HG02943 (cell line): ENCODE results near the gene ADPGK.
"Not testable (repeated sequence)": the region's sequence is repeated elsewhere in the genome, so short reads cannot be mapped to it uniquely, and the experiment has no call there.

ENCODE experiments used
- ATAC-seq: cut with Tn5 transposase; IDR thresholded peaks from one replicate; pipeline ENCODE4 v1.9.1; 2021; ENCODE audit warnings: mild to moderate bottlenecking, low read depth, moderate library complexity; ENCODE audit not compliant: unreplicated experiment

Gene ADPGK

DNA sequence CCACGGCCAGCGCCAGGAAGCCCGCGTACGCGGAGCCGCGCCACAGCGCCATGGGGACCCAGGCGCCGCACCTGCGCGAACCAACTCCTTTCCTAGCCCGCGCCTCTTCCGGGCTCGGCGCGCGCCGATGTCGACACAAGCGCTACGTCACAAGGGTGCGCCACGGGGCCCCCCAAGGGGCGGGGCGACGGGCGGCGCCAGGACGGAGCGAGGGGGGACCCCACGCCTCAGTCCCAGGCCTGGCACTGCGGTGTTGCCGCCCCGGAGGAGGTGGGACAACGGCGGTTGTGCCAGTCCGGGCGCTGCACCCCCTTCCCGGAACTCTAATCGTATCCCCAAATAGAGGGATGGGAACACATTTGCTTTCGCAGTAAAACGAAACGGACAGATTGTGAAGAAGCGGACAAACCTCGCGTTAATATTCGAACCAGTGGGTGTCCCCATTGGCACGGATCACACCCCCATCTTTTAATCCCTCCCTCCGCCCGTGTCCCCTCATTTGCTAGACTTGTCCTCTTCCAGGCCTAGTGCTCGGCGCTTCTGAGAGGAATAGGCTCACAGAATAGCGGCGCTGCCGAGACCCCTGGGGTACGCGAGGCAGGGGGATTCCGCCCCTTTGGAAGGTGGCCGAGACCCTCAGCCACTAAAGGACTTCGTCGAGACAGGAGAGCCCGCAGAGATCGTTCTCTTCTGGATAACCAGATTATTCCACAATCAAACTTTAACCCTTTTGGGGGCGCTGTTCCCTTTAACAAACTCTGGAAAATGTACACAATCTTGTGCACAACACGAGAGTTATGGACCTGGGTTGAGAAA, at the start of gene ADPGK:
ADPGK (minus strand) TSS at position 119 of the 816 bp plus-strand sequence; CDS start at position 52, 67 bp downstream.
- peak; percentile 80 for ATAC-seq

DNA sequence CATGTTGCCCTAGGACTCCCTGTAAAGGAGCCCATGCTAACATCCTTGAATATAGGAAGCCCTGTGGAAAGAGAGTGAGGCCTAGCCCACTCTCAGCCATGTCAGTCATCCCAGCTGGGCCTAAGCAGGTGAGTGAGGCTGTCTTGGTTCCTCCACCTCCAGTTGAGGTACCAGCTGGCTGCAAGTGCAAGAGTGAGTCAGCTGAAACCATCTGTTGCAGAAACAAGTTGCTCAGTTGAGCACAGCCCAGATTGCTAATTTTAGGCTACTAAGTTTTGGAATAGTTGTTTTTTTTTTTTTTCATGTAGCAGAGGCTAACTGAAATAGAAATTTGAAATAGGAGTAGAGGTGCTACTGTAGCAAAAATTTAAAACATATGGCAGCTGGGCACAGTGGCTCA, 43.7 kb upstream of the ADPGK start:
- ATAC-seq: no peak

DNA sequence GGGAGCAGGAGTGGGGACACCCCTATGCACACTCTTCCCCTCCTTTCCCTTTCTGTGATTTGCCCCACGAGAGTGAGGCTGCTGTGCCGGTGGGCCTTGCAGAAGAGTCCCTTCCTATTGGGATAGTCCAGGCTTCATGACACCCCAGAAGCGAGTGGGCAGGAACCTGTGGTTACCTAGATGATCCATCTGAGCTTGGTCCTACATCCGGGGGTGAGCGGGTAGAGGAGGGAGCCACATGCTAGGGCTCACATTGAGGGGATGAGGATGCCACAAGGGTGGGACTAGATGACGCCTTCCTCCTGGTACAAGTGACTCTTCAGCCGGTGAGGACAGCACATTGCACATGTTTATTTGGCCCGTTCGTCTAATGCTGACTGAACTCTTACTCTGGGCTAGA, 43.1 kb upstream of the ADPGK start:
- no peak for ATAC-seq

DNA sequence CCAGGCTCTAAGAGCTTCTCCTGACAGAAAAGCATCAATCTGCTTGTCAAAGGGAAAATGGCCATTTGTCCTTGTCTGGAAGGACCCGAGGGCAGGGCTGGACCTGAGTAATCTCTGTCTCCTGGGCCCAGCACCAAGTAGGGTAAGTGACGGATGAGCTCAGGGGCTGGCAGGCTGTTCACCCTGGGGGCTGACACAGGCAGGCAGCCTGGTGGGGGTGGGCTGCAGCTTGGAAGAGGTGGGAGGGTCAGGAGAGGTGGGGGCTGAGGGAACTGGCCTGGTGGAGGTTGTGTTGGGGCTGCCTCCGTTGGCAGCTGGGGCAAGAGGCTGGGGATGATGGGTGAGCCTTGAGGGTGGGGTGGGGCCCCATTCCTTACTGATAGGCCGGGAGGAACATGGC, 42.3 kb upstream of the ADPGK start:
- ATAC-seq: no peak

DNA sequence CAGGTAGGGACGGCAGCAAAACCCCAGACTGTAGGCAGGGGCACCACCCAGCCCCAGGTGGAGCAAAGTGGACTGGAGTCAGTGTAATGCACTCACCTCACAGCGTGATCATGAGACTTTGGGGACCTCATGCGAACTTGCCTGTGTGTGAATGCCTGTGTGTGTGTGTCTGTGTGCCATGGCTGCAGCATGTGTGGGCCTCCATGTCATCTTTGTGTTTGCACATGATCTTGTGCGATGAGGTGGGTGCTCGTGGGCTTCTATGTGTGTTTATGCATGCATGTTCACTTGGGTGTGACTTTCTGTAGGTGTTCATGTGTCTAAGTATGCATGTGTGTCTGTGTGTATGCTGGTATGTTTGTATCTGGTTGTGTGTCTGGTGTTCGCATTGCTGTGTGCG, 41.2 kb upstream of the ADPGK start:
- no peak for ATAC-seq

DNA sequence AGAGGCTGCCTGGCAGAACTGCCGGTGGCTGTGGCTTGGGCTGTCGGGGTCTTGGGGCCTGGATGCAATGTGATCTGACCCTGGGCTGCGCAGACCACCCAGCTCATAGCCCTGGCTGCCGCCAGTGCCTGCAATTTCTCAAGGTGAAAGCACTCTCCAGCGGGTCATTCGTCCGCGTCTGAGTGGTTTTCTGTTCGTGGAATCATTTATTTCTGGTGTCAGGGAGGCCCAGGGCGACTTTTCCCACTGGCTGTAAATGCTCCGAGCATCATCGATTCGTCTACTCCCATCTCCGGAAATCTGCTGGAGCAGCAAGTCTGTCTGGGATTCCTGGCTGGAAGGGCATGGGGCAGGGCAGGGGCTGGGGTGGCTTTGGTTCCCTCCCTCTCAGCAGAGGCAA, 40.6 kb upstream of the ADPGK start:
- ATAC-seq: no peak

DNA sequence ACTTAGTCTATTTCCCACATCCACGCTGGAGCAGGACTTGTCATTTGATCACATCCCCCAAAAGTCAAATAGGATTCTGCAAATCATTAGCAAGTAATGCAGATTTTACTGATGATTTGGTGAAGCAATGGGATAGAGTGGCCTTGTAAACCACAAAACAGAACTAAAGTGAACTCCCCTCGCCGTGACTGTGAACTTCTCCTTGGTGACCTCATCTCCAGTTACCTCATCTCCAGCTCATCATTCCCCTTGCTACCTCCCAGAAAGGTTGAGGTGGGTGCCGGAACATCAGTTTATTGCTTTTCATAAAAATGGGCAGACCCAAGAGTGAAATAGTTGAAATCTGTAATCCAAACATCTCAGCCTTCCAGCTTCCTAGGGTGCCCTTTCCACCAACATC, 36.7 kb upstream of the ADPGK start:
- no peak for ATAC-seq

DNA sequence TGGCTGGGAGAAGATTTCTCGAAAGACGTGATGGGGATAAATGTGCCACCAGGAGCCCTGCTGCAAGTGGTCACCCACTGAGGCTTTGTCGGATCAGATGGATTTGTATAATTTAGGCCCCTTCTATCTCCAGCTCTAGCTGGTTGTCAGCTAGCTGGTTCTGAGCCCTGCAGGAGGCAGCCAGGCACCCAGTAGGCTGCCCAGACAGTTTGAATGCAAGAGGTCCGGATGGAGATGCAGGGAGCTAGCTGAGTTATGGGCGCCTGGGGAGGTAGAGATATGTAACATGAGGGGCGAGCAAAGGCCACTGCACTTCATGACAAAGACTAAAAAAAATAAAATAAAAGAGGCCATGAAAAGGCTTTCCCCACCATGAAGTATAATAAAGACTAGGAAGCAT, 35.1 kb upstream of the ADPGK start:
- no peak for ATAC-seq

DNA sequence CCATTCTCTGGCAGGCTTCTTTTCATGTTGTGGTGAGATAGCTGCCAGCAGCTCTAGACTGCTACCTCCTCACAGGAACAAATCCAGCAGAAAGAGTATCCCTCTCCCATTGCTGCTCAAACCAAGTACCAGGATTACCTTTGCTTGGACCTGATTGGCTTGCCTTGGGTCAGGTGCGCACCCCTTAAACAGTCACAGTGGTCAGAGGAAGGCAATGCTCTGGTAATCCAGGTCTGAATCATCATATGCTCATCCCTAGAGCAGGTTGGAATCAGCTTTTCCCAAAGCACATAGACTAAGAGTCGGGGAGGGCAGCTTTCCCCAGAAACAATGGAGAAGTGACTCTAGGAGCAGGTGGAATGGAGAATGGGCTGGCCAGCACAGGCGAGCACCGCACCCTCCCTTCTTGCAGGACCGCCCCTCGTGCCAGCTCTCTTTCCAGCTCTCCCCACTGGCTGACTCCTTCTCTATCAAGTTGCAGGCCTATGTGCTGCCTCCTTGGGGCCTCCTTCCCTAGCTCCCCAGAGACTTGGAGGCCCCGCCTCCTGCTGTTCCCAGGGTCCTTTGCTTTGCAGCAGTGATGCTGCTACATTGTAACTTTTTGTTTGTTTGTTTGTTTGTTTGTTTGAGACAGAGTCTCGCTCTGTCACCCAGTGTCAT, 29.9 kb upstream of the ADPGK start:
- no peak for ATAC-seq

DNA sequence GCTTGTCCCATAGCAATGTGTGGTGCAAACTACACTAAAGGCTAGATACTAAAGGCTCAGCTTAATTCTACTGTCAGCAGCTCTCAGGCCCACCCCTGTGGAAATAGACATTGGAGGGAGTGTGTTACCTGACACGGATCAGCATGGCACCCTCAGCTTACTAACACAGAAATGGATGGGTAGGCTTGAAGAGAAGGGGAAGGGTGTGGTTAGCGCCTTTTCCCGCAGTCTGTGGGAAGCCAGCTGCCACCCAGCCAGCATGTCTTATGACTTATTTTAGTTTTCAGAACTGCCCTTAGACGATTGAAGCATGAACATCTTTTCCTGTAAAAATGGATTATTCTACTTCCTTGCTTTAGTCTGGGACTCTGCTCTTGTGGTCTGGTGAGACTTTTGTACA, 25.8 kb upstream of the ADPGK start:
- ATAC-seq: no peak

DNA sequence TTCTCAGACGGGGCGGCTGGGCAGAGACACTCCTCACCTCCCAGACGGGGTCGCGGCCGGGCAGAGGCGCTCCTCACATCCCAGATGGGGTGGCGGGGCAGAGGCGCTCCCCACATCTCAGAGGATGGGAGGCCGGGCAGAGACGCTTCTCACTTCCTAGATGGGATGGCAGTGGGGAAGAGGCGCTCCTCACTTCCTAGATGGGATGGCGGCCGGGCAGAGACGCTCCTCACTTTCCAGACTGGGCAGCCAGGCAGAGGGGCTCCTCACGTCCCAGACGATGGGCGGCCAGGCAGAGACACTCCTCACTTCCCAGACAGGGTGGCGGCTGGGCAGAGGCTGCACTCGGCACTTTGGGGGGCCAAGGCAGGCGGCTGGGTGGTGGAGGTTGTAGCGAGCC, 23.8 kb upstream of the ADPGK start:
- not testable (repeated sequence) for ATAC-seq

DNA sequence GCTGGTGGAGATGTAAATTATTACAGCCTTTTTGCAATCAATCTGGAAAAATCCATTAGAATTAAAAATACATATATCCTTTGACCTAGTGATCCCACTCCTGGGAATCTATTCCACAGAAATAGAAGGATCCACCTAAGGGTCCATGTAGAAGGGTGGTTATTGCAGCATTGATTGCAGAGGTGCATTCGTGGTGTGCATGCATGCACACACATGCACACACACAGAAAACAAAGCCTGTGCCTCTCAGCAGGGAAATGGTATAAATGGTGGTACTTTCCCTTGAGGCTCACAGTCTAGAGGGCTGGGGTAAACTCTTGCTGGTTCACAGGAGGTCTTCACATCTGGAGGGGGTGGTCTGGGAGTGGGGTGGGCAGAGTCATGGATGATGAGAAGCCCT, 19.4 kb upstream of the ADPGK start:
- no peak for ATAC-seq

DNA sequence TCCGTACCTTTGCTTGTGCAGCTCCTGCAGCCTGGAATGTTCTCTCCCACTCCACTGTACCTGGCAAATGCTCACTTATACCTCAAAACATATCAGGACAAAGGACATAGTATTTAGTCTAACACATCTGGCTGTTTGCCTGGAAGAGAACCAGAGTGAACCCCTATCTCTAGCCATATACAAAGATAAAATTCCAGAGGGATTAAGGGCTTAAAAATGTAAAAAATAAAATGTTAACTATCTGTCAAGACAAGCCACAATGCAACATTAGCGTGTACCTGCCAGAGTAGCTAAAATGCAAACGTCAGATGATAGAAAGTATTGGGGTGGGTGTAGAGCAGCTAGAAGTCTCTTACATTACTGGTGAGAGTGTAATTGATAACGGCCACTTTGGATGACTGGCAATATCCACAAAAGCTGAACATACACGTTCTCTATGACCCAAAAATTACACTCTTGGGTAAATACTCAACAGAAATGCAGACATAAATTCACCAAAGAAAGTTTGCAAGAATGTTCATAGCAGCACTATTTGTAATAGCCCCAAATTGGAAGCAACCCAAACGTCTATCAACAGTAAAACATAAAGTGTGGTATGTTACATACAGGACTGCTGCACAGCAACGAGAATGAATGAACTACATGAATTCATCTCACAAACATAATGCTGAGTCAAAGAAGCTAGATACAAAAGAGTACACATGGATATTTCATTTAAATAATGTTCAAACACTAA, 18.2 kb upstream of the ADPGK start:
- no peak for ATAC-seq

DNA sequence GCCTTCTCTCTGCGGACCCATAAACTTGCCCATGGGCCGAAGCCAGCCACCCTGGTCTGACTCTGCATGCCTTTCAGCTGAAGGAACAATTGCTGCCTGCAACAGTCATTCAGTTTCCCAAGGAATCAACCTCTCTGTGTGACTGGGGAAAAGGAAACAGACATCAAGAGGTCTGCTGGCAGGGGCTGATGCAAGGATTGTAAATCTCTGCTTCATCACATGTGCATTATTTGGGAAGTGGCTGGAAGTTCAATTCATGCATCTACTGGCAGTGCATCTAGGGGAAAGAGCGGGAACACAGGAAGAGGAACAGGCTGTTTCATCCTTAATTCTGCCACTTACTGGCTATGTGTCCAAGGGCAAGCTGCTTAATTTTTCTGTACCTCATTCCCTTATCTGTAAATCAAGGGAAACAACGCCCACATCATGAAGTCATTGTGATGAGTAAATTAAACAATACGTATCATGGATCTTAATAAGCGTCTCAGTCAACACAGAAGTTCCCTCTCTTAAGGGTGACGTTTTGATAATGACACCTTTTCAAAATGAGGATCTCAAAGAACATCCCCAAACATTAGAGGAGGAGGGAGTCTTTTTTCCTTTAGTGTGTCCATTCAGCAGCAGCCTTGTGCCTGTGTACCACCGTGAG, 17.4 kb upstream of the ADPGK start:
- ATAC-seq: no peak

DNA sequence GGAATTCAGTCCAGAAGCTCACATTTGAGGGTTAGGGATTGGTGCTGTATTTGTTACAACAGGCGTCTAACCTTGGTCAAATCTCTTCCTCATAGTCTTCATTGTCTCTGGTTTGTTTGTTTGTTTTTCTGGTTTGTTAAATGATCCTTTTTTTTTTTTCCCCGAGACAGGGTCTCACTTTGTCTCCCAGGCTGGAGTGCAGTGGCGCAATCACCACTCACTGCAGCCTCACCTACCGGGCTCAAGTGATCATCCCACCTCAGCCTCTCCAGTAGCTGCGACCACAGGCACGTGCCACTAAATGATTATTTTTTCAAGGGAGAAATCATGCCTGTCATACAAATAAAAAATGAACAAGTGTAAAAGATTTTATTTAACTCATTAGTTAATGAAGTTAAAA, 14.3 kb upstream of the ADPGK start:
- ATAC-seq: no peak

DNA sequence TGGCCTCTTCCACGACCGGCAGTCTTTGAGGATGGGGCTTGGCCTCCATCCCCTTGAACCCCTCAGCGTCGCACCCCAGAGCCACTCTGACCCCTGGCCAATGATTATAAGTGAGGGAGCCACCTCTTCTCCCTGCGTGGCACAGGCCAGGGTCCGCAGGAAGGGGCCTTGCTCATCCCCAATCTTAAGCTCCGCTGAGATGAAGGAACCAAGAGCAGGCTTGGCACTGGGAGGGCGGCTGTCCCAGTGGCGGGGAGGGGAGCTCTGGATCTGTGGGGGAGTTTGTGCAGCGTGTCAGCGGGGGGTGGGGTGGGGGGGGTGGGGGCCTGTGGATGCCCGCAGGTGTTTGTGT, 13.8 kb upstream of the ADPGK start:
- ATAC-seq: no peak

DNA sequence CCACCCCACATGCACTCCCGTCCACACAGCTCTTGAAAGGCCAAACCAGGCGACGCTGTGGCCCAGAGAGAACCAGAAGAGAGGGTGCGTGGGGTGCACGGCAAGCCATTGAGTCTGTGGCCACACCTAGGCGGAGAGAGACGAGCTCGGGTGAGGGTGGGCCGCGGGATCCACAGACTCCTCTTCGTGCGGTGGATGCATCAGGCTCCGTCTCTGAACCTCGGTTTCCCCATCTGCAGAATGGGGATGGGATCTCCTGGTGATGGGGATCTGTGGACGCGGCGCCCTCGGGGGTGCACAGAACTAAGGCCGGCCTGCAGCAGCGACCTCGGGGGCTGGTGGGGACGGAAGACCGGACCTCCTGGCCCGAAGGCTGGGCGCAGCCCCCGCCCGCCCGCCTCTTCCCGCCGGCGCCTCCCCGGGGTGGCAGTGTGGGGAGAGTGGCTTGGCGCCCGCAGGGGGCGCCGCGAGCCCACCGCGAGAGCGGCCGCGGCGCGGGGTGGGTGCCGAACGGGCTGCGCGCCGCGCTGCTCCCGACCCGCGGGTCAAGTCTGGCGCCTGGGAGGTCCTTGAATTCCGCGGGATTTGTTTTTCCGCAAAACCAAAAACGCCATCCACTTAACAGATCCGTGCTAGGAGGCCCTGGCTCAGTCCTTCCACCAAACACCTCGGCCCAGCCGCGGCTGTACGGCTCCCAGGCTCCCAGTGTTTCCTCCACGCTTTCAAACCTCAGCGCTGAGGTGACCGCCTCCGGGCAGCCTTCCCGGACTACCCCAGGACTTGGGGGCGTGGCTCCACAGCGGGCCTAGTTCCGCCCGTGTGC, 13.2 kb upstream of the ADPGK start:
- no peak for ATAC-seq

DNA sequence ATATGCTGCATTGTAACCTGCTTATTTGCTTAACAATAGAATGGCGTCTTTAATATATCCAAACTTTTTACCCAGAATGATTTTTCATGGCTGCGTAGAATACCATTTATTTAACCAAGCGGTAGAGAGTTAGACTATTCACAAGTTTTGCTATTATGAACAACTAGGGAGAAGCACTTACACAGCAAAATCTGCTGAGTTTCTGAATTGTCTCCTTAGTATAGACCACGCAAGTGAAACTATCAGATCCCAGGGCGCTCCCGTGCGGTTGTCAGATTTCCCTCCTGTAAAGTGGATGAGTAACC, 12.6 kb upstream of the ADPGK start:
- no peak for ATAC-seq

DNA sequence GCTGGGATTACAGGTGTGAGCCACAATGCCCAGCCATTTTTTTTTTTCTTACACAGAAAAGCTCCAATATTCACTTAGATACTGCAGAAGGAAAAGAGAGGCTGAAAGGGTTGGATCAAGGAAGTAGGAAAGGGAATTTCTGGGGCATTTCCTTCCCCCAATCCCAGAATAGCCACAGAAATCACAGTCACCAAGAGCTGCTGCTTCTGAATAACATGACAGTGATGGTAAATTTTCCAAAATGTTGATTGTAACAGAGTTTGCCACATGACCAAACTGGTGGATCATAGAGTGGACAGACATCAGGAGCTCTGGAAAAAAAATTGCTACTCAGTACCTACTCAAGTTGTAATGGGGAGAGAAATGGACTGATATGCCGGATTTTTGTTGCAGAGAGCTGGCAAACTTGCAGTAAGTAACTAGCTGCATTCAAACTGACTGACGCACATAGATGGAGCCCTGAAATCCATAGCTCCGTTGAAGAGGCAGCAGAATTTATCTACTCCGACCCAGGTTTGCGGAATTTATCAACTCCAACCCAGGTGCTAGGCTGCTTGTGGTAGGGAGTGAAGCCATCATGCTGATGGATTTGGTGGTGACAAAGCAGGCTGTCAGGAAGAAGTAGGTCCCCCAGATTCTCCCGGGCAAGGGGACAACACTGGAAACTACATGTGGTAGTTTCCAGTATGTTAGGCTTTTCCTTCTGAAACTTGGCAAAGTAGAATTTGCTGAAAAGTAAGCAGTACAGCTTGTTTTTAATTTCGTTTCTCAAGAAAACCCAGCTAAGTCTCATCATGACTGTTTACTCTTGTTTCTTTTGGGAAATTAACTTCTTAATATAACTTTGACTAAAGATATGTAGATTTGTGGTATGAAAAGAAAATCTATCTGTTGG, 10.5 kb upstream of the ADPGK start:
- no peak for ATAC-seq
